H1 (cell line): ENCODE results near the gene KCND1. TPM values are rescaled to one million over a fixed set of nuclear protein-coding genes. Genes with fewer than 3 reads are reported as not detected.

ENCODE experiments used
- CTCF ChIA-PET: fragments of 300-600 bp; sonication (Branson Sonifier 250); formaldehyde crosslinking; loops from one replicate; lab custom pipeline; 2021; ENCODE audit not compliant: partially characterized antibody; lab: Charles Lee
- POLR2A ChIA-PET: fragments of 300-600 bp; sonication (Branson Sonifier 250); formaldehyde crosslinking; loops from one replicate; lab custom pipeline; 2021; ENCODE audit warnings: inconsistent platforms; ENCODE audit not compliant: partially characterized antibody; lab: Charles Lee
- DNase-seq, 2 experiments: peaks; one replicate each; pipeline versions ENCODE4 v3.0.0 to v3.0.0-alpha.2; 2010 to 2022; ENCODE audit warnings: low spot score in 2 of 2, low read depth in 1 of 2, mixed read lengths in 1 of 2
- FAIRE-seq: peaks from 2 replicates; lab custom pipeline; 2011; peaks lifted over from hg19 to GRCh38; lab: Jason Lieb, UNC
- H2AFZ ChIP-seq: 2 replicates; pipeline ENCODE4 v1.8.1; 2012; ENCODE audit warnings: low read length, inconsistent platforms
- H2AK5ac ChIP-seq: 2 replicates; pipeline ENCODE4 v1.6.1; 2013; ENCODE audit warnings: low read depth, low read length
- H2BK120ac ChIP-seq: replicated peaks from 2 replicates; pipeline ENCODE3; 2013; ENCODE audit warnings: low read depth, low read length, inconsistent platforms
- H2BK12ac ChIP-seq: 2 replicates; pipeline ENCODE4 v1.6.1; 2013; ENCODE audit warnings: low read depth, low read length
- H2BK15ac ChIP-seq: 2 replicates; pipeline ENCODE4 v1.6.1; 2013; ENCODE audit warnings: low read length
- H2BK20ac ChIP-seq: 2 replicates; pipeline ENCODE4 v1.6.1; 2013; ENCODE audit warnings: low read length
- H2BK5ac ChIP-seq: 2 replicates; pipeline ENCODE4 v1.6.1; 2013; ENCODE audit warnings: low read depth, low read length
- H3K14ac ChIP-seq: 2 replicates; pipeline ENCODE4 v1.6.1; 2013; ENCODE audit warnings: inconsistent platforms; ENCODE audit not compliant: insufficient read length
- H3K18ac ChIP-seq: 2 replicates; pipeline ENCODE4 v1.6.1; 2013; ENCODE audit warnings: low read length; ENCODE audit errors: extremely low read depth
- H3K23ac ChIP-seq: 2 replicates; pipeline ENCODE4 v1.6.1; 2013; ENCODE audit warnings: inconsistent platforms; ENCODE audit not compliant: insufficient read length
- H3K23me2 ChIP-seq: 2 replicates; pipeline ENCODE4 v1.6.1; 2013; ENCODE audit warnings: low read depth, low read length
- H3K27ac ChIP-seq: 2 replicates; pipeline ENCODE4 v1.6.1; 2011; ENCODE audit warnings: low read depth, low read length, inconsistent platforms
- H3K27me3 ChIP-seq, 4 experiments: replicated peaks in 1 of 4; 1 replicate in 1 of 4; 2 replicates in 3 of 4; pipeline versions ENCODE4 v1.6.1 to v1.8.1; 2011 to 2013; ENCODE audit warnings: low read length in 3 of 4, mild to moderate bottlenecking in 3 of 4, inconsistent platforms in 2 of 4, mixed read lengths in 2 of 4, moderate library complexity in 1 of 4; ENCODE audit not compliant: control insufficient read depth in 3 of 4, insufficient read depth in 3 of 4; ENCODE audit errors: extremely low read depth in 1 of 4
- H3K36me3 ChIP-seq, 4 experiments: 2 replicates each; pipeline versions ENCODE4 v1.6.1 to v1.8.1; 2011 to 2013; ENCODE audit warnings: mild to moderate bottlenecking in 4 of 4, low read length in 3 of 4, moderate library complexity in 2 of 4, control low read depth in 1 of 4, inconsistent platforms in 1 of 4; ENCODE audit not compliant: insufficient read depth in 4 of 4, control insufficient read depth in 2 of 4
- H3K4ac ChIP-seq: replicated peaks from 2 replicates; pipeline ENCODE3; 2013; ENCODE audit warnings: low read length, low read depth, mixed read lengths, inconsistent platforms; ENCODE audit not compliant: insufficient read length
- H3K4me1 ChIP-seq, 4 experiments: replicated peaks in 1 of 4; 1 replicate in 1 of 4; 2 replicates in 3 of 4; pipeline versions ENCODE4 v1.6.1 to v1.8.1; 2011 to 2013; ENCODE audit warnings: low read length in 3 of 4, inconsistent platforms in 2 of 4, mixed read lengths in 1 of 4; ENCODE audit not compliant: insufficient read depth in 4 of 4, control insufficient read depth in 3 of 4
- H3K4me2 ChIP-seq, 2 experiments: 2 replicates each; pipeline versions ENCODE4 v1.6.1 to v1.8.1; 2011 to 2013; ENCODE audit warnings: low read depth in 2 of 2, low read length in 2 of 2, control low read depth in 1 of 2, inconsistent platforms in 1 of 2, mild to moderate bottlenecking in 1 of 2; ENCODE audit not compliant: insufficient read depth in 1 of 2
- H3K4me3 ChIP-seq, 4 experiments: fragments of 200-600, 300-600 bp in 1 of 4; sonication (generic), shearing (Covaris generic), sonication (Bioruptor Twin) in 1 of 4; 2 replicates each; pipeline versions ENCODE4 v1.5.1 to v1.8.1; 2011 to 2016; ENCODE audit warnings: low read length in 4 of 4, low read depth in 3 of 4, control low read depth in 2 of 4, inconsistent platforms in 2 of 4, mild to moderate bottlenecking in 2 of 4, mixed read lengths in 1 of 4, moderate library complexity in 1 of 4; ENCODE audit not compliant: insufficient read depth in 2 of 4; ENCODE audit errors: extremely low read depth in 1 of 4
- H3K56ac ChIP-seq: replicated peaks from 2 replicates; pipeline ENCODE3; 2013; ENCODE audit warnings: low read depth, mild to moderate bottlenecking, mixed read lengths, low read length, inconsistent platforms; ENCODE audit not compliant: insufficient read length
- H3K79me1 ChIP-seq: 2 replicates; pipeline ENCODE4 v1.6.1; 2013; ENCODE audit warnings: low read depth, low read length, control low read depth
- H3K79me2 ChIP-seq, 2 experiments: 2 replicates each; pipeline versions ENCODE4 v1.6.1 to v1.8.1; 2012 to 2013; ENCODE audit warnings: low read length in 2 of 2, mild to moderate bottlenecking in 2 of 2, inconsistent platforms in 1 of 2; ENCODE audit not compliant: insufficient read depth in 2 of 2, control insufficient read depth in 1 of 2
- H3K9ac ChIP-seq, 4 experiments: replicated peaks in 1 of 4; 1 replicate in 1 of 4; 2 replicates in 3 of 4; pipeline versions ENCODE4 v1.6.1 to v1.8.1; 2011 to 2013; ENCODE audit warnings: low read depth in 3 of 4, low read length in 3 of 4, control low read depth in 2 of 4, mild to moderate bottlenecking in 2 of 4, moderate library complexity in 2 of 4, inconsistent platforms in 1 of 4; ENCODE audit errors: extremely low read depth in 1 of 4
- H3K9me3 ChIP-seq, 2 experiments: 2 replicates each; pipeline versions ENCODE4 v1.6.1 to v1.8.1; 2012 to 2013; ENCODE audit warnings: mild to moderate bottlenecking in 2 of 2, moderate library complexity in 2 of 2, control low read depth in 1 of 2, inconsistent platforms in 1 of 2, low read depth in 1 of 2, low read length in 1 of 2, mixed read lengths in 1 of 2; ENCODE audit not compliant: insufficient read depth in 2 of 2
- H4K20me1 ChIP-seq, 2 experiments: replicated peaks in 1 of 2; 2 replicates each; pipeline versions ENCODE3 to v1.8.1; 2011 to 2013; ENCODE audit warnings: inconsistent platforms in 2 of 2, low read length in 2 of 2, mild to moderate bottlenecking in 1 of 2; ENCODE audit not compliant: insufficient read depth in 2 of 2, control insufficient read depth in 1 of 2
- H4K5ac ChIP-seq: 2 replicates; pipeline ENCODE4 v1.6.1; 2013; ENCODE audit warnings: low read length, low read depth, mixed read lengths, inconsistent platforms; ENCODE audit not compliant: insufficient read length
- H4K8ac ChIP-seq: 2 replicates; pipeline ENCODE4 v1.8.0; 2013; ENCODE audit warnings: mild to moderate bottlenecking, moderate library complexity, low read length, inconsistent platforms; ENCODE audit not compliant: insufficient read depth; ENCODE audit errors: extremely low read depth
- H4K91ac ChIP-seq: replicated peaks from 2 replicates; pipeline ENCODE3; 2013; ENCODE audit warnings: low read length, mixed read lengths, inconsistent platforms; ENCODE audit not compliant: insufficient read length
- BCL11A ChIP-seq, 2 experiments: IDR thresholded peaks; one replicate each; pipeline ENCODE4 v1.6.1; 2011; ENCODE audit warnings: low read depth in 2 of 2, low read length in 2 of 2, mild to moderate bottlenecking in 2 of 2
- KDM4A ChIP-seq: IDR thresholded peaks from one replicate; pipeline ENCODE4 v1.7.1; 2012; ENCODE audit warnings: low read depth, mild to moderate bottlenecking, moderate library complexity, low read length, inconsistent platforms; ENCODE audit not compliant: severe bottlenecking
- KDM5A ChIP-seq: fragments of 200-600 bp; IDR thresholded peaks from 2 replicates; pipeline ENCODE4 v1.7.1; 2012; ENCODE audit warnings: mild to moderate bottlenecking, low read length, inconsistent platforms, mixed read lengths
- POLR2A ChIP-seq, 2 experiments: IDR thresholded peaks; 1 replicate in 1 of 2; 2 replicates in 1 of 2; pipeline ENCODE4 v1.6.1; 2011; ENCODE audit warnings: low read depth in 2 of 2, low read length in 2 of 2, mild to moderate bottlenecking in 2 of 2; ENCODE audit errors: control extremely low read depth in 1 of 2
- POU5F1 ChIP-seq: IDR thresholded peaks from 2 replicates; pipeline ENCODE4 v1.6.1; 2011; ENCODE audit warnings: low read depth, mild to moderate bottlenecking, low read length, moderate library complexity
- SP1 ChIP-seq: IDR thresholded peaks from 2 replicates; pipeline ENCODE4 v1.6.1; 2011; ENCODE audit warnings: low read depth, low read length
- SUZ12 ChIP-seq: fragments of 200-600 bp; sonication (generic); IDR thresholded peaks from 2 replicates; pipeline ENCODE4 v1.6.1; 2012; ENCODE audit warnings: mild to moderate bottlenecking, inconsistent platforms, low read length, moderate library complexity, mixed read lengths
- TEAD4 ChIP-seq: IDR thresholded peaks from 2 replicates; pipeline ENCODE4 v1.6.1; 2012; ENCODE audit warnings: low read depth, low read length, inconsistent platforms, mixed read lengths
- WGBS, 2 experiments: shearing (Covaris generic) in 1 of 2; methylation state at CpG; one replicate each; pipeline versions ENCODE4 v1.1.6 to v1.1.7; 2013 to 2015; ENCODE audit warnings: low lambda C conversion rate in 2 of 2, mixed read lengths in 2 of 2, inconsistent platforms in 1 of 2, low coverage in 1 of 2, missing lambda C conversion rate in 1 of 2; ENCODE audit not compliant: insufficient replicate concordance in 2 of 2, insufficient coverage in 1 of 2, insufficient read length in 1 of 2; ENCODE audit errors: extremely low coverage in 1 of 2, missing lambda C conversion rate in 1 of 2; 5-methylcytosine and 5-hydroxymethylcytosine counted together
- polyA plus RNA-seq, 7 experiments: library from polyadenylated mRNA; depleted of rRNA in 3 of 7; stranded (reverse) in 5 of 7; unstranded in 2 of 7; fragments of >200 nt in 5 of 7; fragments of 200-250 nt in 2 of 7; gene quantifications; 1 replicate in 5 of 7; 2 replicates in 1 of 7; 4 replicates in 1 of 7; pipeline versions ENCODE4 v1.2.1 to v1.2.3, GENCODE V29; 2011 to 2013; ENCODE audit warnings: missing spikeins in 2 of 7, mixed read lengths in 2 of 7
- total RNA-seq: library from RNA; stranded (reverse); fragmentation: NEBNext Ultra II Directional; extraction: Animal tissue kit (Norgen Biotek cat#: 25700); gene quantifications from 2 replicates; pipeline ENCODE4 v1.2.1, GENCODE V29; 2021
- TF ChIP-seq, protein P1 (sequence below), 3 experiments: IDR thresholded peaks; 1 replicate in 2 of 3; 2 replicates in 1 of 3; pipeline versions ENCODE4 v1.5.1 to v1.6.1; 2011; ENCODE audit warnings: low read length in 3 of 3, mild to moderate bottlenecking in 3 of 3, inconsistent platforms in 2 of 3, low read depth in 1 of 3, moderate library complexity in 1 of 3; ENCODE audit not compliant: insufficient read depth in 1 of 3; ENCODE audit errors: control extremely low read depth in 1 of 3

The KCND1 gene
- total and polyA plus RNA-seq, 2 of the 8 experiments (the other 6 are each of a cell fraction or from before 2014, with no cell fraction given): 3.1 to 6.8 TPM

- FAIRE-seq (peak; percentile 88), DNase-seq (peak; percentile 68 to 80)
- Histone ChIP-seq H4K8ac (no peak overlapping the region), H3K23me2 (peaks cover 11% of the 10 kb centered on the region), H2AK5ac (no peak overlapping the region), H3K79me1 (no peaks in the 10 kb centered on the region), H3K4me3 (peak overlapping the region; percentile 72 to 96 (median 88)), H3K23ac (no peak overlapping the region), H3K14ac (no peak overlapping the region), H3K9me3 (no peaks in the 10 kb centered on the region; a peak in 1 of 4 replicates), H3K4me1 (peaks cover 8 to 15% (median 14%) of the 10 kb centered on the region in 4 experiments), H4K5ac (no peak overlapping the region), H3K56ac (no peak overlapping the region), H3K36me3 (peaks cover 11 to 37% (median 28%) of the 10 kb centered on the region in 4 experiments; a peak in 7 of 8 replicates), H2BK15ac (no peak overlapping the region), H3K4me2 (peak overlapping the region; percentile 71 to 83), H3K79me2 (peaks cover 16 to 59% of the 10 kb centered on the region in 2 experiments), H2BK5ac (peak overlapping the region; percentile 93; the same call in 1 of the 2 replicates), H2AFZ (no peak overlapping the region), H2BK120ac (no peak overlapping the region), H3K18ac (no peak overlapping the region; the same call in 1 of the 2 replicates), H3K4ac (no peak overlapping the region), H3K9ac (peak overlapping the region in 3 of 4 experiments; percentile 16 to 88 (median 58); a peak in 5 of 7 replicates), H4K20me1 (peaks cover 14 to 24% of the 10 kb centered on the region in 2 experiments), H2BK12ac (no peak overlapping the region), H3K27ac (peak overlapping the region; percentile 58; the same call in 1 of the 2 replicates), H2BK20ac (no peak overlapping the region), H3K27me3 (no peaks in the 10 kb centered on the region), H4K91ac (no peak overlapping the region)
- 1% methylated on average over 16 of the region's 27 CpGs; no CpG with 5 or more reads in 1 of the 2 experiments for WGBS, 2 experiments
- ChIA-PET POLR2A (interaction anchor here (0.7 to 30.9 kb wide), 7 partner anchors 14 to 39 kb away, joined by 3 to 572 read pairs (median 5); partner anchors contain the start of genes PQBP1 and TIMM17B), CTCF (interaction anchor here (0.7 to 2.2 kb wide), 4 partner anchors 21 to 28 kb away, joined by 3 to 13 read pairs (median 8); no protein-coding TSS in a partner anchor)
- TF ChIP-seq POLR2A (IDR thresholded peaks at IDR 0.05; ENCODE audit: control extremely low read depth in 1 of 2, low read depth in 2 of 2, low read length in 2 of 2) (peak in 1 of 2 experiments; percentile 16; a peak in 1 of 3 replicates), KDM4A (no peak), SUZ12 (no peak), SP1 (no peak), BCL11A (IDR thresholded peaks at IDR 0.05; ENCODE audit: low read depth in 2 of 2, low read length in 2 of 2) (no peak), POU5F1 (no peak), KDM5A (no peak), TEAD4 (no peak)
- TF ChIP-seq, protein P1, sequence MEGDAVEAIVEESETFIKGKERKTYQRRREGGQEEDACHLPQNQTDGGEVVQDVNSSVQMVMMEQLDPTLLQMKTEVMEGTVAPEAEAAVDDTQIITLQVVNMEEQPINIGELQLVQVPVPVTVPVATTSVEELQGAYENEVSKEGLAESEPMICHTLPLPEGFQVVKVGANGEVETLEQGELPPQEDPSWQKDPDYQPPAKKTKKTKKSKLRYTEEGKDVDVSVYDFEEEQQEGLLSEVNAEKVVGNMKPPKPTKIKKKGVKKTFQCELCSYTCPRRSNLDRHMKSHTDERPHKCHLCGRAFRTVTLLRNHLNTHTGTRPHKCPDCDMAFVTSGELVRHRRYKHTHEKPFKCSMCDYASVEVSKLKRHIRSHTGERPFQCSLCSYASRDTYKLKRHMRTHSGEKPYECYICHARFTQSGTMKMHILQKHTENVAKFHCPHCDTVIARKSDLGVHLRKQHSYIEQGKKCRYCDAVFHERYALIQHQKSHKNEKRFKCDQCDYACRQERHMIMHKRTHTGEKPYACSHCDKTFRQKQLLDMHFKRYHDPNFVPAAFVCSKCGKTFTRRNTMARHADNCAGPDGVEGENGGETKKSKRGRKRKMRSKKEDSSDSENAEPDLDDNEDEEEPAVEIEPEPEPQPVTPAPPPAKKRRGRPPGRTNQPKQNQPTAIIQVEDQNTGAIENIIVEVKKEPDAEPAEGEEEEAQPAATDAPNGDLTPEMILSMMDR (IDR thresholded peaks at IDR 0.05; ENCODE audit: control extremely low read depth in 1 of 3, insufficient read depth in 1 of 3, low read depth in 1 of 3, low read length in 3 of 3): peak in 2 of 3 experiments; percentile 74 to 82; a peak in 3 of 4 replicates
Observed at GRCh38 chrX:48917139-48918001, 54.3 kb downstream of the KCND1 start.
